B cell (primary cell): Measurements from ENCODE around the gene EIF3J. TPM values are rescaled to one million over a fixed set of nuclear protein-coding genes. Genes with fewer than 3 reads are reported as not detected.
A peak's percentile ranks its signal among the peaks of the same experiment; 100 is the strongest.

ENCODE experiments used
- ATAC-seq: fragments of 200-7000 bp; cut with Tn5 transposase; one replicate; pipeline ENCODE4 v1.10.0; 2021; ENCODE audit warnings: low read depth, mild to moderate bottlenecking, moderate number of reproducible peaks, moderate library complexity
- CTCF ChIA-PET: fragments of 350-600 bp; sonication (Branson Sonifier 250); formaldehyde crosslinking; loops from one replicate; lab custom pipeline; 2021; ENCODE audit warnings: antibody characterized with exemption, inconsistent platforms; lab: Charles Lee
- POLR2A ChIA-PET: fragments of 350-600 bp; sonication (Branson Sonifier 250); formaldehyde crosslinking; loops from one replicate; lab custom pipeline; 2021; ENCODE audit warnings: antibody characterized with exemption; lab: Charles Lee
- DNase-seq: peaks from one replicate; pipeline ENCODE4 v3.0.0; 2013
- H2AFZ ChIP-seq: 2 replicates; pipeline ENCODE4 v1.6.1; 2012; ENCODE audit warnings: mild to moderate bottlenecking, low read depth, low read length; ENCODE audit not compliant: insufficient read depth, poor library complexity, severe bottlenecking
- H3K27ac ChIP-seq, 2 donors: 1 replicate in 1 of 2; 2 replicates in 1 of 2; pipeline ENCODE4 v1.5.1; 2012 to 2013; ENCODE audit warnings: low read length in 2 of 2, mild to moderate bottlenecking in 2 of 2, moderate library complexity in 1 of 2
- H3K27me3 ChIP-seq, 4 experiments: fragments of 200-600 bp in 1 of 4; sonication (generic) in 1 of 4; replicated peaks in 1 of 4; 1 replicate in 2 of 4; 2 replicates in 2 of 4; pipeline versions ENCODE4 v1.6.1 to v1.7.0; 2013 to 2016; ENCODE audit warnings: low read length in 3 of 4, mild to moderate bottlenecking in 2 of 4, mixed read lengths in 1 of 4, moderate library complexity in 1 of 4; ENCODE audit not compliant: insufficient read depth in 4 of 4, control insufficient read depth in 3 of 4; ENCODE audit errors: control extremely low read depth in 1 of 4
- H3K36me3 ChIP-seq, 2 experiments: replicated peaks in 1 of 2; 1 replicate in 1 of 2; 2 replicates in 1 of 2; pipeline versions ENCODE4 v1.6.1 to v1.7.1; 2013; ENCODE audit warnings: low read length in 1 of 2; ENCODE audit not compliant: insufficient read depth in 2 of 2, control insufficient read depth in 1 of 2; ENCODE audit errors: control extremely low read depth in 1 of 2, extremely low read depth in 1 of 2
- H3K4me1 ChIP-seq, 2 donors: fragments of 200-600 bp in 1 of 2; sonication (generic) in 1 of 2; 1 replicate in 1 of 2; 2 replicates in 1 of 2; pipeline versions ENCODE4 v1.5.1 to v1.6.1; 2013 to 2017; ENCODE audit warnings: low read length in 2 of 2; ENCODE audit not compliant: control insufficient read depth in 2 of 2, insufficient read depth in 2 of 2
- H3K4me2 ChIP-seq: replicated peaks from 2 replicates; pipeline ENCODE3; 2012; ENCODE audit warnings: mild to moderate bottlenecking, low read depth, low read length; ENCODE audit not compliant: poor library complexity, severe bottlenecking
- H3K4me3 ChIP-seq, 5 experiments: fragments of 200-600 bp in 1 of 5; sonication (generic) in 1 of 5; 1 replicate in 3 of 5; 2 replicates in 2 of 5; pipeline versions ENCODE4 v1.5.1 to v1.7.0; 2011 to 2016; ENCODE audit warnings: low read length in 4 of 5, mild to moderate bottlenecking in 4 of 5, low read depth in 2 of 5, control low read depth in 1 of 5, moderate library complexity in 1 of 5; ENCODE audit not compliant: insufficient read depth in 1 of 5; ENCODE audit errors: control extremely low read depth in 1 of 5, extremely low read depth in 1 of 5
- H3K79me2 ChIP-seq: fragments of 200-600 bp; sonication (generic); one replicate; pipeline ENCODE4 v1.6.0; 2016; ENCODE audit warnings: low read length; ENCODE audit not compliant: control insufficient read depth, insufficient read depth
- H3K9ac ChIP-seq: fragments of 200-600 bp; sonication (generic); 2 replicates; pipeline ENCODE4 v1.6.1; 2017; ENCODE audit warnings: mild to moderate bottlenecking, low read length, moderate library complexity
- H3K9me3 ChIP-seq, 3 donors: one replicate each; pipeline versions ENCODE4 v1.6.1 to v1.7.1; 2013; ENCODE audit warnings: low read length in 2 of 3; ENCODE audit not compliant: control insufficient read depth in 2 of 3, insufficient read depth in 1 of 3; ENCODE audit errors: control extremely low read depth in 1 of 3
- H4K20me1 ChIP-seq: 2 replicates; pipeline ENCODE4 v1.6.0; 2012; ENCODE audit warnings: mild to moderate bottlenecking, low read length; ENCODE audit not compliant: insufficient read depth, control insufficient read depth, poor library complexity, severe bottlenecking
- H3K27ac Mint-ChIP-seq: one replicate; pipeline ENCODE4 v1.8.0; 2021; ENCODE audit warnings: mixed read lengths
- H3K27me3 Mint-ChIP-seq: one replicate; pipeline ENCODE4 v1.8.0; 2021; ENCODE audit warnings: mixed read lengths
- H3K4me1 Mint-ChIP-seq: one replicate; pipeline ENCODE4 v1.8.0; 2021; ENCODE audit warnings: mixed read lengths
- H3K4me3 Mint-ChIP-seq: one replicate; pipeline ENCODE4 v1.8.0; 2021; ENCODE audit warnings: mixed read lengths
- H3K9me3 Mint-ChIP-seq: one replicate; pipeline ENCODE4 v1.8.0; 2022; ENCODE audit warnings: mixed read lengths; ENCODE audit not compliant: insufficient read depth
- EZH2 ChIP-seq: IDR thresholded peaks from 2 replicates; pipeline ENCODE4 v1.6.1; 2012; ENCODE audit warnings: borderline replicate concordance, low read depth, mild to moderate bottlenecking, moderate library complexity, low read length; ENCODE audit not compliant: insufficient read depth, poor library complexity, severe bottlenecking
- WGBS: methylation state at CpG from one replicate; pipeline ENCODE4 v1.1.5; 2013; ENCODE audit warnings: missing lambda C conversion rate; ENCODE audit not compliant: insufficient coverage; 5-methylcytosine and 5-hydroxymethylcytosine counted together
- intact Hi-C: fragments of 100-400 bp; cut with micrococcal nuclease; formaldehyde crosslinking; loops from one replicate; pipeline ENCODE4 v1.10.0; 2022
- polyA plus RNA-seq: library from polyadenylated mRNA; depleted of rRNA; stranded (reverse); fragments of >200 nt; gene quantifications from 2 replicates; pipeline ENCODE4 v1.2.3, GENCODE V29; 2012
- total RNA-seq, 2 donors: library from RNA; stranded (reverse); fragments of 120-200 nt in 1 of 2; gene quantifications; 1 replicate in 1 of 2; 2 replicates in 1 of 2; pipeline versions ENCODE4 v1.2.3 to v1.2.4, GENCODE V29; 2013 to 2022
- TF ChIP-seq, protein P1 (sequence below): fragments of 200-600 bp; IDR thresholded peaks from one replicate; pipeline ENCODE4 v1.8.0; 2022; ENCODE audit warnings: antibody characterized with exemption, mild to moderate bottlenecking

The EIF3J gene
- total and polyA plus RNA-seq, 2 donors (not counting 1 experiment from before 2014, with no cell fraction given) = 16.5 to 66.7 TPM

DNA sequence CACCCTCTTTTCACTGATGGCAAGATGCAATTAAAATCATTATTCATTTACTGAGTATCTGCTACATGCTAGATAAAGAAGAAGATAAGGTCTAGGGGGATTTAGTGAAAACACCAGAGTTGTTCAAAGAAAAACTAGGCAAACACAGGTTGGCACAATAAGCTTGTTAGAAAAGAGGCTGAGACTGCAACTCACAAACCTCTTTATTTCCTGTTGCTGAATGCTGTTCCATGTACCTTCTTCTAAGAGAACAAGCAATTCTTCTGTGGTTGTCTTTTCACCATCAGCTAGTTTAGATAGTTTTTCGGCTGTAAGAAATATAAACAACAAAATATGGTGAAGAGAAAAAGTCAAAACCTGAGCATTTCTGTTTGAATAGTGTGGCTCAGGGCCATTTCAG, 61.1 kb downstream of the EIF3J start:
- no peaks in the 10 kb centered on the region for H3K9me3 Mint-ChIP-seq
- intact Hi-C loops = no loop called here
- CTCF ChIA-PET = interaction anchor here (0.8 to 1.4 kb wide), 5 partner anchors 9 to 138 kb away, joined by 3 to 8 read pairs (median 4); partner anchors contain the start of gene TRIM69

DNA sequence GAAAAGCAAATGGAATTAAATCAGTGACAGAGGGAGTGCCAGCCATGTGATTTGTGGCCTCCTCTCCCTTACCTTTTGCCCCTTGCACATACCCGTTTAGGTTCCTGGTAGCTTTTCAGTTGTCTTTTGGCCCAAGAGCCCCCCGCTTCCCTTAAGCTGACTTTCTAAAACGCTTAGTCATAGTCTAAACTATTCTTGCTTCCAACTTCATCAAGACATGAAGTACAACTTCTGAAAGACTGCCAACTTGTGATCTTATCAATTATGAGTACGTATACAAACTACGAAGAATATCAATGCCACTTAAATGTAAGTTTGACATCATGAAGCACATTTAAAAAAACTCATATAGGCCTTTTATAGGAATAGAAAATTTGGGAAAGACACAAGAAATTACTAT, 61.9 kb downstream of the EIF3J start:
- H3K4me1 Mint-ChIP-seq = peaks cover 3% of the 10 kb centered on the region
- no peaks in the 10 kb centered on the region for H3K27me3 Mint-ChIP-seq
- intact Hi-C loops = no loop called here
- Histone ChIP-seq H3K4me3 (no peak overlapping the region), H3K9ac (no peak overlapping the region), H3K27me3 (no peaks in the 10 kb centered on the region), H3K27ac (peak overlapping the region in 1 of 2 donors; percentile 12), H2AFZ (no peak overlapping the region), H3K9me3 (no peaks in the 10 kb centered on the region), H4K20me1 (no peaks in the 10 kb centered on the region), H3K4me2 (no peak overlapping the region), H3K79me2 (no peaks in the 10 kb centered on the region), H3K4me1 (no peaks in the 10 kb centered on the region), H3K36me3 (peaks cover 9 to 63% of the 10 kb centered on the region in 2 experiments)
- WGBS = 53% methylated on average over 3 of the region's 5 CpGs
- no peaks in the 10 kb centered on the region for H3K9me3 Mint-ChIP-seq
- peak overlapping the region; percentile 27 for H3K27ac Mint-ChIP-seq
- no peak for TF ChIP-seq EZH2
- CTCF ChIA-PET = interaction anchor here (0.8 to 1.4 kb wide), 3 partner anchors 15 to 137 kb away, joined by 3 to 8 read pairs (median 5); partner anchors contain the start of gene TRIM69
- POLR2A ChIA-PET = no interaction called here
- H3K4me3 Mint-ChIP-seq = no peak overlapping the region
- ATAC-seq (no peak), DNase-seq (no peak)

More for the DNA sequence above, 61.1 kb downstream of the EIF3J start:
- no peaks in the 10 kb centered on the region for H3K9me3 ChIP-seq
- H3K27me3 ChIP-seq = no peaks in the 10 kb centered on the region
- no peak overlapping the region for H3K4me3 ChIP-seq
- no peak for DNase-seq
- H4K20me1 ChIP-seq = no peaks in the 10 kb centered on the region
- POLR2A ChIA-PET = interaction anchor here (0.6 kb wide), 1 partner anchor 115 kb away, joined by 3 read pairs; no protein-coding TSS in a partner anchor
- H3K79me2 ChIP-seq = no peaks in the 10 kb centered on the region
- peaks cover 8% of the 10 kb centered on the region for H3K4me1 Mint-ChIP-seq
- H3K27me3 Mint-ChIP-seq = no peaks in the 10 kb centered on the region
- H2AFZ ChIP-seq = no peak overlapping the region
- peak overlapping the region in 1 of 2 donors; percentile 1 for H3K27ac ChIP-seq
- TF ChIP-seq, protein P1, sequence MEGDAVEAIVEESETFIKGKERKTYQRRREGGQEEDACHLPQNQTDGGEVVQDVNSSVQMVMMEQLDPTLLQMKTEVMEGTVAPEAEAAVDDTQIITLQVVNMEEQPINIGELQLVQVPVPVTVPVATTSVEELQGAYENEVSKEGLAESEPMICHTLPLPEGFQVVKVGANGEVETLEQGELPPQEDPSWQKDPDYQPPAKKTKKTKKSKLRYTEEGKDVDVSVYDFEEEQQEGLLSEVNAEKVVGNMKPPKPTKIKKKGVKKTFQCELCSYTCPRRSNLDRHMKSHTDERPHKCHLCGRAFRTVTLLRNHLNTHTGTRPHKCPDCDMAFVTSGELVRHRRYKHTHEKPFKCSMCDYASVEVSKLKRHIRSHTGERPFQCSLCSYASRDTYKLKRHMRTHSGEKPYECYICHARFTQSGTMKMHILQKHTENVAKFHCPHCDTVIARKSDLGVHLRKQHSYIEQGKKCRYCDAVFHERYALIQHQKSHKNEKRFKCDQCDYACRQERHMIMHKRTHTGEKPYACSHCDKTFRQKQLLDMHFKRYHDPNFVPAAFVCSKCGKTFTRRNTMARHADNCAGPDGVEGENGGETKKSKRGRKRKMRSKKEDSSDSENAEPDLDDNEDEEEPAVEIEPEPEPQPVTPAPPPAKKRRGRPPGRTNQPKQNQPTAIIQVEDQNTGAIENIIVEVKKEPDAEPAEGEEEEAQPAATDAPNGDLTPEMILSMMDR = no peak
- peaks cover 5 to 7% of the 10 kb centered on the region in 2 donors for H3K4me1 ChIP-seq
- no peak overlapping the region for H3K9ac ChIP-seq
- H3K4me3 Mint-ChIP-seq = no peak overlapping the region
- no CpG with 5 or more reads among the region's 1 CpG for WGBS
- H3K4me2 ChIP-seq = no peak overlapping the region
- H3K27ac Mint-ChIP-seq = no peak overlapping the region
- no peak for ATAC-seq
- peaks cover 9 to 63% of the 10 kb centered on the region in 2 experiments for H3K36me3 ChIP-seq
